HG02973 (cell line): ENCODE data around the gene CCDC33.
"Not testable (repeated sequence)": the region's sequence is repeated elsewhere in the genome, so short reads cannot be mapped to it uniquely, and the experiment has no call there.

Experiments
- ATAC-seq: cut with Tn5 transposase; IDR thresholded peaks from one replicate; pipeline ENCODE4 v1.9.1; 2021; ENCODE audit warnings: moderate library complexity; ENCODE audit not compliant: unreplicated experiment

CCDC33 gene

GRCh38 chr15:74332611-74333010 is 96.5 kb downstream of the CCDC33 start:
- ATAC-seq: no peak

DNA sequence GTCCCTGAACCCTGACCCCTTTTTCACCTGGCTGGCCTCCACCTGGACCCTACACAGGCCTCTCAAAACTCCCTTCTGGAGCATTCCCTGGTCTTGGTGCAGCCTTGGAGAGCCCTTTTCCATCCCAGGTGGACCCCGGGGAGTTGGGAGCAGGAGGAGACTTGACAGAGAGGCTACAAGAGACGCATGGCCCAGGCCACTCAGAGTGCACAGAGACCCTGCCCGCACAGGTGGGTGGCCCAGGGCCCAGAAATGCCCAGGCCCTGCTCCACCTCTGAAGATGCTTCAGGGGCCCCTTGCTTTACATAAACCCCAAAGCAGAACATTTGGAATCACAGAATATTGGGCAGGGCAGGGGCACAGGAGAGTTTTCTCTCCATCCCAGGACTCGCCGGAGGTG is 97.0 kb downstream of the CCDC33 start:
- ATAC-seq: no peak

- no peak for ATAC-seq
Observed at GRCh38 chr15:74333662-74334061, 97.5 kb downstream of the CCDC33 start.

- ATAC-seq: no peak
Observed at GRCh38 chr15:74334127-74334526, 98.0 kb downstream of the CCDC33 start.

DNA sequence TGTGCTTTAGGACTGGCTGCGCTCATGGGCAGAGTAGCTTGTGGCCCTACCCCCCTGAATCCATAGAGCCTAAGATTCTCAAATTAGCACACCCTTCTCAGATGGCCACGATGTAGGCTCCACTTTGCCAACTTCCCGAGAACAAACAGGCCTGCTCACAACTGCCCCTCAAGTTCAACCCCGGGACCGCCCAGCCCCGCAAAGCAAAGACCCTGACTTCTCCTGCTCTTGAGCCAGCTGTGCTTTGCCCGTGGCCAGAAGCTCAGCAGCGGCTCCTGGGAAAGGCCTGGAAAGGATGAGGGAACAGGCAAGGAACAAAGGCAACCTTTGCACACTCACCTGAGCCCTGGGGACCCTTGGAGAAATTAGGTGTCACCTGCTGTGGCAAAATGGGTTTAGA is 99.3 kb downstream of the CCDC33 start:
- ATAC-seq: no peak

- ATAC-seq: no peak
Observed at GRCh38 chr15:74336061-74337005, 100.2 kb downstream of the CCDC33 start.

DNA sequence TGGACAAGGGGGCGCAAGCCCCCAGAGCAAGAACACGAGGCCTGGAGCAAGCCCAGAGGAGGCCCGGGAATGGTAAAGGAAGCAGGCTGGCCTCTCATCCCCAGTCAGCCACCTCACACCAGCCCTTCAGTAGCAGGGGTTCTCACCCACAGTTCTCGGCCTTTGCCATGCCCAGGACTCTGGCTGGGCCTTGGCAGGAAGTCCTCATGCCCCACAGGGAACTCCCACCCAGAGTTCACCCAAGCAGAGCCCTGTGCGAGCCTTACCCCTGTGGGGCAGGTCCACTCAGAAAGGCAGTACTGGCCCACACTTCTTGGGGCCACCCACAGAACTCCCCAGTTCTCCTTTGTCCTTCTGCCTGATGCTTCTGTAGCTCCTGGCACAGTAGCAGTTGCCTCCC is 101.0 kb downstream of the CCDC33 start:
- no peak for ATAC-seq

GRCh38 chr15:74337607-74338211 is 101.6 kb downstream of the CCDC33 start:
- no peak for ATAC-seq

DNA sequence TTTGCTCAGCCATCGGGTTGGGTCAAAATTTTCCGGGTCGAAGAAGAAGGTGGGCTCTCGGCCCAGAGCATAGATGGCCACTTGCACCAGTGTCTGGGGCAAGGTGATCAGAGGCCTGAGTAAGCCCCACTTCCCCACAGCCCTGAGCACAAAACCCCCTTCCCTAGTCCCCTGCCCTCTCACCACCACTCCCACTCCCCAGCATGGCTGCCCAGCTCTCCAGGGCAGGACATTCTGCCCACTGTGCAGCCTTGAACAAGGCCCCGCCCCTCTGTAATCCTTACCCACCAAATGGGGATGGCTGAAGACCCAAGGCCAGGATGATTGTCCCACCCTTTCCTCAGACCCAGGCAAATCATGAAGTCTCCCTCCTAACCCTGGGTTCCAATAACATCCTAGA is 102.5 kb downstream of the CCDC33 start:
- no peak for ATAC-seq

- no peak for ATAC-seq
Observed at GRCh38 chr15:74339371-74339770, 103.2 kb downstream of the CCDC33 start.

DNA sequence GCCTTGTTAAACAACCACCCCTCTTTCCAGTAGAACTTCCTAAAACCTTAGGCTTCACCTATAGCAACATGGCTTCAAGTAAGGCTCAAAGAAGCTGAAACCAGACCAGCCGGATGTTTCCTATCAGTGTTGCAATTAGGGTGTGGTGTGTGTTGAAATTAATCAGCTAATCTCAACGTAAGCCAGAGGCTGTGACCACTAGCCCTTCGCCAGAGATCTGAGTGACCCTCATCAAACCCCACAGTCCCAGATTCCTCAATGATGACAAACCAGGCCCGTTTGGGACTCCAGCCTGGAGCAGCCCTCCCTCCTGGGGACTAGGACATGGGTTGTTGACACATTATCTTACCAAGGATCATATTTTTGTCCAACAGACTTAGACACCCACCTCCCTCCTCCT is 104.0 kb downstream of the CCDC33 start:
- ATAC-seq: no peak

DNA sequence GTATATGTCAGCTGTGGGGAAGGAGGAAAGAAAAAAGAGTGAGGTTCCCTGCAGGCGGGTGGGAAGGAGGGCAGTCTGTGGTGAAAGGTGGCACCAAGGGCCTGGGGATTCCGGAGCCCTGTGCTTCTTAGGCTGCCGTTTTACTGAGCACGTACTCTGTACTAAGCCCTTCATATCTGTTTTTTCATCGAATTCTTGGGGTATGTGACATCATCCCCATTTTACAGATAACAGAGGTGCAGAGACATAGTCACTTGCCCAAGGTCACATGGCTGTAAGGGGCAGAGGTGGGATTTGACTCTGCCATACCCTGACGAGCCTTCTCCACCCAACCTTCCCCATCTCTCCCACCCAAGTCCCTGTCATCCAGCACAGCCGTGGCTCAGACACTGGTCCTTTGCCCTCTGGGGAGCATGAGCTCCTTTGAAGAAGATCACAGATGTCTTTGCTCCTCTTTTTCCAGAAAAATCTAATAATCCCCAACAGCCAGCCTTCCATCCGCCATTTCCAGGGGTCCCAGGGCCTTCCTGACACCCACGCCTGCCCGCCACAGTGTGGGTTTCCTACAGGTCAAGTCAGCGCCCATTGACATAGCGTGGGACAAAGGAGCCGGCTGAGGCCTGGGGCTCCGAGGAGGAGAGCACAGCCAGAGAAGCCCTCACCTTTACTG is 107.1 kb downstream of the CCDC33 start:
- no peak for ATAC-seq

GRCh38 chr15:74343797-74344127 is 107.6 kb downstream of the CCDC33 start:
- ATAC-seq: no peak

- ATAC-seq: no peak
Observed at GRCh38 chr15:74345051-74345450, 108.9 kb downstream of the CCDC33 start.

- ATAC-seq: no peak
Observed at GRCh38 chr15:74347757-74348250, 111.7 kb downstream of the CCDC33 start.

DNA sequence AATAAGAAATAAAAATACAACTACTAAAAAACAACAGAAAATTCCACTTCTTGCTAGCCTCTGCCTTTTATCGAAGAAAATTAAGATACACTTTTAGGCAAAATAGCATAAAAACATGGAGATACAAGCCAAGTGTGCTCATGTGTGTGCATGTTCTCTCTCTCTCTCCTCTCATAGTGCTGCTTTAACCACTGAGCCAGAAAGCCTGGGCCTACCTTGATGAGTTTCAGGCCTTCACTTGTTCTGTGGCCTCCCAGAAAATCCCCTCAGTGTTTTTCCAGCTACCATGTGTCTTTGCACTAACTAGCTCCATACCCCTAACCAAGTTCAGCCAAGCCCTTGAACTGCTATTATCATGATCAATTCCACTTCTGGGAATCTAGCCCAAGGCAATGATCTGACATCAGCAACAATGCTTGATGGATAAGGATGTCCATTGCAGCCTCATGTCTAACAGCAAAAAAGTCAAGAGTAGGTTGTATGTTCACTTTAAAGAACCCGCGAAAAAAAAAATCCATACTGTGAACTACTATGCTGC is 113.2 kb downstream of the CCDC33 start:
- ATAC-seq: no peak

DNA sequence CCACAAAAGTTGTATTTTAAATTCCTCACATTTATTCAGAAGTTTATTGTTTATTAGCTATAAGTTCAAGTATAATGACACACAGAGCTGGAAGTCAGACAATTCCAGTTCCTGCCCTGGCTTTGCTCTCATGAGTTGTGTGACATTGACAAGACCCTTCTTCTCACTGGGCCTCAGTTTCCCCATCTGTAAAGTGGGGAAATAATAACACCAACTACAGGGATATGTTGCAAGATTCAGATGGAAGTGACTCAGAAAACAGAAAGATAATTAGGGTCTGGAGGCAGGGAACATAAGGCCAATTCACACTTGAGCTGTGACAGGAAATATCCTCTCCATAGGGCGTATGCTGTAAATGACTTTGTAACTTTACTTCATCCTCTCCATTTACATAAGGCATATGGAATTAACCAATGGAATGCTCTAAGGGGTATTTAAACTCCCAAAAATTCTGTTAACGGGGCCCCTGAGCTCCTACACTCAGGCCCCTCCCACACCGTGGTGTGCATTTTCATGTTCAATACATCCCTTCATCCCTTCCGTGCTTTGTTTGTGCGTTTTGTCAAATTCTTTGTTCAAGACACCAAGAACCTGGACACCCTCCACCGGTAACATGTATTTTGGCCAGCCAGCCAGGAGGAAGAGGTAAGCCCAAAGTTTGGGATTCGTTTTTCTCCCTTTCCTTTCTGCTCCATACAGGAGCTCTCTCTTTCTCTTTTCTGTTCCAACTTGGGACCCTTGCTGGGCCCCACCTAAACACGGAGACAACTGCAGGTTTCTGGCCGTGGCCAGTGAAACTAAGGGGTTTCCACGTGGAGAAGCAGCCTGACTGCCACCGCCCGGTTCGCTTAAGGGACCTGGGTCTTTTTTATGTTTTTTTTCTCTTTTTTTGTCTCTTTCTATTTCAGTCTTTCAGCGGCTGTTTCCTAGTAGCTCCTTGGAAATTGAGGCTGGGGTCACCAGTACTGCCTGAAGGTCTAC is 114.5 kb downstream of the CCDC33 start:
- ATAC-seq: no peak

DNA sequence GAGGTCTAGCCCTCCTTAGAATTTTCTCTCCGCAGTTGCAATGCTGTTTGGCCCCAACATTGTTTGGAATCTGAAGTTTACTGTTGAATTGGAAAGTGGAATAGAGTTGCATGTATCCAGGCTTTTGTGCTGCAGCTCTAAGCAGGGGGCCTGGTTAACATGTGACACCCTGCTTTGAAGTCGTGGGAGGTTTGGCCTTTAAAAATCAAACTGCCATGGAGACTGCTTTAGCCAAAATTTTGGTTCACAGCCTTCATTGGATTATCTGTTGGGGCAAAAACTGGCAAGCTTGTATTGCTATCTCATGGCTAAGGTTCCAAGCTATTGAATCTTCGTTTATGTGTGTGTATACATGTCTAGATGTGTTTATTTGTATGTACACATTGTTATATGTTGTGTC is 115.5 kb downstream of the CCDC33 start:
- ATAC-seq: no peak

DNA sequence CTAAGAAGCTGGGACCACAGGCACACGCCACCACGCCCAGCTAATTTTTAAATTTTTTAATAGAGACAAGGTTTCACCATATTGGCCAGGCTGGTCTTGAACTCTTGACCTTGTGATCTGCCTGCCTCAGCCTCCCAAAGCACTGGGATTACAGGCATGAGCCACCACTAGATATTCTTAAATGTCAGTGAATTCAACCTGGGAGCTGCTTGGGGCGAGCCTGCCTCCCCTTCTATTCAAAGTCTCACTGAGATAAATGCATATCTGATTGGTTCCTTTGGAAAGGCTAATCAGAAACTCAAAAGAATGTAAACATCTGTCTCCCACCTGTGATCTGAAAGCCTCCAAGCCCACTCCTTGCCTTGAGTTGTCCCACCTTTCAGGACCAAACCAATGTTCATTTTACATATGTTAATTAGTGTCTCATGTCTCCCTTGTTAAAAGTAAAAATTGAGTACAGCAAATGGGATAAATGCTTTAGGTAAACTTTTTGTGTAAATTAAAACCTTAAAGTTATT is 116.3 kb downstream of the CCDC33 start:
- no peak for ATAC-seq

DNA sequence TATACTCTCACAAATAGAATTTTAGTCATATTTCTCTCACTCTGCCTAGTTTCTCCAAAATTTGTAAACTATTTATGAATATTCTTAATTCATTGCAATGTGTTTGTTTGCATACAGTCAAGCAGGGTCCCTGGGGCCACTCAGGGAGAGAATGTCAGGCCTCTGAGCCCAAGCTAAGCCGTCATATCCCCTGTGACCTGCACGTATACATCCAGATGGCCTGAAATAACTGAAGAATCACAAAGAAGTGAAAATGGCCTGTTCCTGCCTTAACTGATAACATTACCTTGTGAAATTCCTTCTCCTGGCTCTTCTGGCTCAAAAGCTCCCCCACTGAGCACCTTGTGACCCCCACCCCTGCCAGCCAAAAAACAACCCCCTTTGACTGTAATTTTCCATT is 117.9 kb downstream of the CCDC33 start:
- not testable (repeated sequence) for ATAC-seq
